HepG2 (cell line): ENCODE measurements around the gene ATP5F1E. TPM values are rescaled to one million over a fixed set of nuclear protein-coding genes. Genes with fewer than 3 reads are reported as not detected.

Experiments used
- ASH2L ChIP-seq: fragments of 300-600, 200-600 bp; sonication (generic); IDR thresholded peaks from 2 replicates; pipeline ENCODE4 v1.7.0; 2017; ENCODE audit warnings: low read depth, mild to moderate bottlenecking, moderate library complexity, mixed read lengths, low read length; ENCODE audit not compliant: insufficient read length
- ATF7 ChIP-seq, 2 experiments: fragments of 450-650 bp in 1 of 2; sonication (generic) in 1 of 2; formaldehyde crosslinking in 1 of 2; IDR thresholded peaks; 2 replicates each; pipeline versions ENCODE4 v1.4.0 to v1.6.1; 2016 to 2020; ENCODE audit warnings: antibody characterized with exemption in 1 of 2, mild to moderate bottlenecking in 1 of 2, missing genetic modification reagents in 1 of 2
- BORCS8-MEF2B ChIP-seq: sonication (generic); formaldehyde crosslinking; IDR thresholded peaks from 2 replicates; pipeline ENCODE4 v1.8.0; 2022; ENCODE audit warnings: mild to moderate bottlenecking, missing genetic modification reagents
- CHD4 ChIP-seq: fragments of 200-600 bp; sonication (generic); IDR thresholded peaks from 2 replicates; pipeline ENCODE4 v1.7.0; 2017; ENCODE audit warnings: mild to moderate bottlenecking, low read length, borderline replicate concordance
- FOXJ3 ChIP-seq: sonication (generic); formaldehyde crosslinking; IDR thresholded peaks from 2 replicates; pipeline ENCODE4 v1.4.0; 2020; ENCODE audit warnings: missing genetic modification reagents, mild to moderate bottlenecking, borderline replicate concordance
- GATAD2A ChIP-seq: IDR thresholded peaks from 2 replicates; pipeline ENCODE4 v1.6.1; 2016
- GTF3A ChIP-seq: sonication (generic); formaldehyde crosslinking; conservative IDR thresholded peaks from 2 replicates; pipeline ENCODE4 v1.4.0; 2020; ENCODE audit warnings: mild to moderate bottlenecking, missing genetic modification reagents
- KDM1A ChIP-seq: IDR thresholded peaks from 2 replicates; pipeline ENCODE4 v1.6.1; 2016; ENCODE audit warnings: missing compliant biosample characterization
- KDM5B ChIP-seq: sonication (generic); formaldehyde crosslinking; IDR thresholded peaks from 2 replicates; pipeline ENCODE4 v1.4.0; 2020; ENCODE audit warnings: missing genetic modification reagents, mild to moderate bottlenecking, borderline replicate concordance
- NR2F6 ChIP-seq, 2 experiments: IDR thresholded peaks; 2 replicates each; pipeline ENCODE4 v1.6.1; 2016; ENCODE audit warnings: antibody characterized with exemption in 1 of 2, mild to moderate bottlenecking in 1 of 2
- POLR2AphosphoS2 ChIP-seq: IDR thresholded peaks from 2 replicates; pipeline ENCODE4 v1.6.1; 2011; ENCODE audit warnings: low read depth, low read length, improper control_type of control experiment
- RXRA ChIP-seq: sonication (generic); formaldehyde crosslinking; IDR thresholded peaks from 2 replicates; pipeline ENCODE4 v1.5.1; 2020; ENCODE audit warnings: missing genetic modification reagents
- SOX5 ChIP-seq: IDR thresholded peaks from 2 replicates; pipeline ENCODE4 v1.6.1; 2016; ENCODE audit warnings: borderline replicate concordance
- SRSF9 ChIP-seq: fragments of 200-400 bp; formaldehyde crosslinking; IDR thresholded peaks from 2 replicates; pipeline ENCODE4 v1.6.1; 2018; ENCODE audit warnings: borderline replicate concordance, mild to moderate bottlenecking, low read depth, low read length; ENCODE audit not compliant: insufficient read depth, poor library complexity, severe bottlenecking
- SRY ChIP-seq: sonication (generic); formaldehyde crosslinking; IDR thresholded peaks from 2 replicates; pipeline ENCODE4 v1.8.0; 2022; ENCODE audit warnings: mild to moderate bottlenecking, missing genetic modification reagents
- ZMYM4 ChIP-seq: sonication (generic); formaldehyde crosslinking; IDR thresholded peaks from 2 replicates; pipeline ENCODE4 v1.8.1; 2023; ENCODE audit warnings: mild to moderate bottlenecking, missing genetic modification reagents
- ZNF17 ChIP-seq: sonication (generic); formaldehyde crosslinking; IDR thresholded peaks from 2 replicates; pipeline ENCODE4 v1.5.0; 2020; ENCODE audit warnings: mild to moderate bottlenecking, missing genetic modification reagents
- ZNF563 ChIP-seq: sonication (generic); formaldehyde crosslinking; IDR thresholded peaks from 2 replicates; pipeline ENCODE4 v1.8.0; 2022; ENCODE audit warnings: mild to moderate bottlenecking, moderate library complexity, missing genetic modification reagents
- ZNF782 ChIP-seq: sonication (generic); formaldehyde crosslinking; IDR thresholded peaks from 2 replicates; pipeline ENCODE4 v1.4.0; 2020; ENCODE audit warnings: missing genetic modification reagents, mild to moderate bottlenecking, borderline replicate concordance
- ZNF792 ChIP-seq: IDR thresholded peaks from 2 replicates; pipeline ENCODE4 v1.6.1; 2016
- polyA plus RNA-seq, 8 experiments: library from polyadenylated mRNA; depleted of rRNA in 3 of 8; stranded (reverse) in 7 of 8; unstranded in 1 of 8; fragments of >200 nt; fragmentation: Illumina TruSeq in 4 of 8; extraction: Trizol in 4 of 8; gene quantifications; 2 replicates each; pipeline versions ENCODE4 v1.2.1 to v1.2.3, GENCODE V29; 2011 to 2016; ENCODE audit warnings: low read depth in 4 of 8, missing spikeins in 1 of 8, mixed read lengths in 1 of 8; ENCODE audit not compliant: insufficient read depth in 1 of 8
- total RNA-seq, 5 experiments: library from RNA; depleted of rRNA; stranded (reverse); fragments of >200 nt; fragmentation: Illumina TruSeq; extraction: Trizol; gene quantifications; 2 replicates each; pipeline ENCODE4 v1.2.3, GENCODE V29; 2016; ENCODE audit warnings: low read depth in 1 of 5
- TF ChIP-seq, protein P1 (sequence below): IDR thresholded peaks from 2 replicates; pipeline ENCODE4 v1.6.1; 2016
- TF ChIP-seq, protein P2 (sequence below): sonication (generic); formaldehyde crosslinking; IDR thresholded peaks from 2 replicates; pipeline ENCODE4 v1.4.0; 2020; ENCODE audit warnings: missing genetic modification reagents
- TF ChIP-seq, protein P3 (sequence below): sonication (generic); formaldehyde crosslinking; IDR thresholded peaks from 2 replicates; pipeline ENCODE4 v1.8.0; 2023; ENCODE audit warnings: mild to moderate bottlenecking, missing genetic modification reagents
- TF ChIP-seq, protein P4 (sequence below): IDR thresholded peaks from 2 replicates; pipeline ENCODE4 v1.6.1; 2016; ENCODE audit warnings: mild to moderate bottlenecking

Gene ATP5F1E
- total and polyA plus RNA-seq, 2 of the 13 experiments (the other 11 are each of a cell fraction or from before 2014, with no cell fraction given), result 121 to 134 TPM

DNA sequence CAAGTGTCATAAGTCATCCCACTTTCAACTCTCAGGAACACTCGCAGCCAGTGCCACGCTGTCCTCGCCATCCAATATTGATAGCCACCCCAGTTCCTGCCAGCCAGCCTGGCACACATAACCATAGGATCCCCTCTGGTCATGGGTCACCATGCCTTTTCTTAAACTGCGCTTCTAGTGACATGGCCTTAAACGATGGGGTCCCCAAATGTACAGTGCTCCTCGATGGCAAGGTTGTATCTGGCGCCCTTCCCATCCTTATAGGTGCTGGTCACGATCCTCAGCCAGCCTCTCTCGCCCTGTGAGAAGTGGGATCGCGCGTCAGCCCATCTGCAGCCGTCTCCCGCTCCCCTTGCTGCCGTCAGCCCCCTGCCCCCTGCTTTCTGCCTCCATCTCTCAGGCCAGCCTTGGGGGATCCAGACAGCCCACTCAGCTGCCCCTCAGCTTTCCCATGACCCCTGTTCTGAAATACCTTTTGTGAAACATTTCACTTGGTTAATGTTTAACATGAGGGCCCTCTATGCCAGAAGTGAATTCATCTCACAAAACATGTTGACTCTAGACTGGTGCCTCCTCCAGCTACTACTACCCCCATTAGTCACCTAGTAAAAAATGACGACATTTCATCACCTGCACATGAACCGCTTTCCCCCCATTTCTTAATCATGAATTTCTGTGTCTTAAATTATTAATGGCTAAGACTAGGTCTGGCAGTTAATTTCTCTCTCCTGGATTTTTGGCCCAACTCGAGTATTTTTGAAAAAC, 36.5 kb downstream of the ATP5F1E start (continued):
- TF ChIP-seq FOXJ3 (CRISPR knock-in tag), result 0 out of 2 replicates have a peak, but pooled peaks have one; percentile 21
- peak; percentile 43; the same call in 1 of the 2 replicates for TF ChIP-seq KDM1A (CRISPR knock-in tag)
- TF ChIP-seq ZNF792 (CRISPR knock-in tag), result 0 out of 2 replicates have a peak, but pooled peaks have one; percentile 24
- TF ChIP-seq, protein P1, sequence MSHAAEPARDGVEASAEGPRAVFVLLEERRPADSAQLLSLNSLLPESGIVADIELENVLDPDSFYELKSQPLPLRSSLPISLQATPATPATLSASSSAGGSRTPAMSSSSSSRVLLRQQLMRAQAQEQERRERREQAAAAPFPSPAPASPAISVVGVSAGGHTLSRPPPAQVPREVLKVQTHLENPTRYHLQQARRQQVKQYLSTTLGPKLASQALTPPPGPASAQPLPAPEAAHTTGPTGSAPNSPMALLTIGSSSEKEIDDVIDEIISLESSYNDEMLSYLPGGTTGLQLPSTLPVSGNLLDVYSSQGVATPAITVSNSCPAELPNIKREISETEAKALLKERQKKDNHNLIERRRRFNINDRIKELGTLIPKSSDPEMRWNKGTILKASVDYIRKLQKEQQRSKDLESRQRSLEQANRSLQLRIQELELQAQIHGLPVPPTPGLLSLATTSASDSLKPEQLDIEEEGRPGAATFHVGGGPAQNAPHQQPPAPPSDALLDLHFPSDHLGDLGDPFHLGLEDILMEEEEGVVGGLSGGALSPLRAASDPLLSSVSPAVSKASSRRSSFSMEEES, result peak; percentile 54
- peak; percentile 29 for TF ChIP-seq RXRA (CRISPR knock-in tag)
- TF ChIP-seq KDM5B (CRISPR knock-in tag), result peak; percentile 51; the same call in 1 of the 2 replicates
- no peak for TF ChIP-seq ZNF782 (CRISPR knock-in tag)
- TF ChIP-seq ASH2L, result peak; percentile 49
- peak; percentile 12; the same call in 1 of the 2 replicates for TF ChIP-seq ZNF563 (CRISPR knock-in tag)
- TF ChIP-seq, protein P2, sequence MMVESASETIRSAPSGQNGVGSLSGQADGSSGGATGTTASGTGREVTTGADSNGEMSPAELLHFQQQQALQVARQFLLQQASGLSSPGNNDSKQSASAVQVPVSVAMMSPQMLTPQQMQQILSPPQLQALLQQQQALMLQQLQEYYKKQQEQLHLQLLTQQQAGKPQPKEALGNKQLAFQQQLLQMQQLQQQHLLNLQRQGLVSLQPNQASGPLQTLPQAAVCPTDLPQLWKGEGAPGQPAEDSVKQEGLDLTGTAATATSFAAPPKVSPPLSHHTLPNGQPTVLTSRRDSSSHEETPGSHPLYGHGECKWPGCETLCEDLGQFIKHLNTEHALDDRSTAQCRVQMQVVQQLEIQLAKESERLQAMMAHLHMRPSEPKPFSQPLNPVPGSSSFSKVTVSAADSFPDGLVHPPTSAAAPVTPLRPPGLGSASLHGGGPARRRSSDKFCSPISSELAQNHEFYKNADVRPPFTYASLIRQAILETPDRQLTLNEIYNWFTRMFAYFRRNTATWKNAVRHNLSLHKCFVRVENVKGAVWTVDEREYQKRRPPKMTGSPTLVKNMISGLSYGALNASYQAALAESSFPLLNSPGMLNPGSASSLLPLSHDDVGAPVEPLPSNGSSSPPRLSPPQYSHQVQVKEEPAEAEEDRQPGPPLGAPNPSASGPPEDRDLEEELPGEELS, result peak; percentile 62
- TF ChIP-seq SOX5, result peak; percentile 70; the same call in 1 of the 2 replicates
- TF ChIP-seq SRY (CRISPR knock-in tag), result peak; percentile 44; the same call in 1 of the 2 replicates
- 0 out of 2 replicates have a peak, but pooled peaks have one; percentile 50 for TF ChIP-seq BORCS8-MEF2B
- peak; percentile 91 for TF ChIP-seq ATF7 (IDR thresholded peaks at IDR 0.05)
- 0 out of 2 replicates have a peak, but pooled peaks have one; percentile 60 for TF ChIP-seq ATF7 (CRISPR knock-in tag; IDR thresholded peaks at IDR 0.05)
- TF ChIP-seq, protein P3, sequence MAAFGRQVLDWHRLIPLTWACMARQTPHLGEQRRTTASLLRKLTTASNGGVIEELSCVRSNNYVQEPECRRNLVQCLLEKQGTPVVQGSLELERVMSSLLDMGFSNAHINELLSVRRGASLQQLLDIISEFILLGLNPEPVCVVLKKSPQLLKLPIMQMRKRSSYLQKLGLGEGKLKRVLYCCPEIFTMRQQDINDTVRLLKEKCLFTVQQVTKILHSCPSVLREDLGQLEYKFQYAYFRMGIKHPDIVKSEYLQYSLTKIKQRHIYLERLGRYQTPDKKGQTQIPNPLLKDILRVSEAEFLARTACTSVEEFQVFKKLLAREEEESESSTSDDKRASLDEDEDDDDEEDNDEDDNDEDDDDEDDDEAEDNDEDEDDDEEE, result no peak
- peak; percentile 81; the same call in 1 of the 2 replicates for TF ChIP-seq GATAD2A (CRISPR knock-in tag)
- peak; percentile 60 for TF ChIP-seq ZMYM4
- no peak for TF ChIP-seq ZNF17 (CRISPR knock-in tag)
- no peak for TF ChIP-seq GTF3A (CRISPR knock-in tag)
- TF ChIP-seq NR2F6 (IDR thresholded peaks at IDR 0.05), result peak; percentile 66
- 0 out of 2 replicates have a peak, but pooled peaks have one; percentile 52 for TF ChIP-seq NR2F6 (CRISPR knock-in tag; IDR thresholded peaks at IDR 0.05)
- TF ChIP-seq, protein P4, sequence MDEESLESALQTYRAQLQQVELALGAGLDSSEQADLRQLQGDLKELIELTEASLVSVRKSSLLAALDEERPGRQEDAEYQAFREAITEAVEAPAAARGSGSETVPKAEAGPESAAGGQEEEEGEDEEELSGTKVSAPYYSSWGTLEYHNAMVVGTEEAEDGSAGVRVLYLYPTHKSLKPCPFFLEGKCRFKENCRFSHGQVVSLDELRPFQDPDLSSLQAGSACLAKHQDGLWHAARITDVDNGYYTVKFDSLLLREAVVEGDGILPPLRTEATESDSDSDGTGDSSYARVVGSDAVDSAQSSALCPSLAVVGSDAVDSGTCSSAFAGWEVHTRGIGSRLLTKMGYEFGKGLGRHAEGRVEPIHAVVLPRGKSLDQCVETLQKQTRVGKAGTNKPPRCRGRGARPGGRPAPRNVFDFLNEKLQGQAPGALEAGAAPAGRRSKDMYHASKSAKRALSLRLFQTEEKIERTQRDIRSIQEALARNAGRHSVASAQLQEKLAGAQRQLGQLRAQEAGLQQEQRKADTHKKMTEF (CRISPR knock-in tag), result peak; percentile 86
- TF ChIP-seq CHD4, result peak; percentile 70; the same call in 1 of the 2 replicates
- TF ChIP-seq POLR2AphosphoS2, result peak; percentile 80; the same call in 1 of the 2 replicates
- no peak for TF ChIP-seq SRSF9
